ENCODE measurements around the gene SCAMP3.

DNA sequence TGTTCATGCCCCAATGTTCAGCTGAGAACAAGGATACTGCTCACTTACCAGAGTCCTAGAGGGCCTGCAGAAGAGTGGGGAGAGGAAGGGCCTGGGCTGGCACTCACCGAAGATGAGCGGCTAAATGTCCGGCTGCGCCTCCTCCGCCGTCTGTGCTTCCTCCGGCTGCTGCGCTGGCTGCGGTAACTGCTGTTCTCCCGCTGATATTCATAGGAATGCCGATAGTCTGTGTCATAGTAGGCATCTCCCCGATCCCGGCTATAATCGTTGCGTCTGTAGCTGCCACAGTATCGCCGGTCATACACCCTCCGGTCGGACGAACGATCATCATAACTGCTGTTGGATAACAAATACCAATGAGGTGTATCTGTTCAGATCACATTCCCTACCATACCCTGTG, 7.2 kb upstream of the SCAMP3 start:
- TF ChIP-seq, protein P1, sequence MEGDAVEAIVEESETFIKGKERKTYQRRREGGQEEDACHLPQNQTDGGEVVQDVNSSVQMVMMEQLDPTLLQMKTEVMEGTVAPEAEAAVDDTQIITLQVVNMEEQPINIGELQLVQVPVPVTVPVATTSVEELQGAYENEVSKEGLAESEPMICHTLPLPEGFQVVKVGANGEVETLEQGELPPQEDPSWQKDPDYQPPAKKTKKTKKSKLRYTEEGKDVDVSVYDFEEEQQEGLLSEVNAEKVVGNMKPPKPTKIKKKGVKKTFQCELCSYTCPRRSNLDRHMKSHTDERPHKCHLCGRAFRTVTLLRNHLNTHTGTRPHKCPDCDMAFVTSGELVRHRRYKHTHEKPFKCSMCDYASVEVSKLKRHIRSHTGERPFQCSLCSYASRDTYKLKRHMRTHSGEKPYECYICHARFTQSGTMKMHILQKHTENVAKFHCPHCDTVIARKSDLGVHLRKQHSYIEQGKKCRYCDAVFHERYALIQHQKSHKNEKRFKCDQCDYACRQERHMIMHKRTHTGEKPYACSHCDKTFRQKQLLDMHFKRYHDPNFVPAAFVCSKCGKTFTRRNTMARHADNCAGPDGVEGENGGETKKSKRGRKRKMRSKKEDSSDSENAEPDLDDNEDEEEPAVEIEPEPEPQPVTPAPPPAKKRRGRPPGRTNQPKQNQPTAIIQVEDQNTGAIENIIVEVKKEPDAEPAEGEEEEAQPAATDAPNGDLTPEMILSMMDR (conservative IDR thresholded peaks at IDR 0.05; ENCODE audit: low read length) = no peak
- no peak for TF ChIP-seq EZH2phosphoT487 (IDR thresholded peaks at IDR 0.05; ENCODE audit: borderline replicate concordance)

Measured in Loucy (cell line).